ENCODE data around the gene SLC1A4. TPM values are rescaled to one million over a fixed set of nuclear protein-coding genes. Genes with fewer than 3 reads are reported as not detected.

SLC1A4 gene
- total RNA-seq, 1 experiment from 2014 or later, result 22.9 TPM

DNA sequence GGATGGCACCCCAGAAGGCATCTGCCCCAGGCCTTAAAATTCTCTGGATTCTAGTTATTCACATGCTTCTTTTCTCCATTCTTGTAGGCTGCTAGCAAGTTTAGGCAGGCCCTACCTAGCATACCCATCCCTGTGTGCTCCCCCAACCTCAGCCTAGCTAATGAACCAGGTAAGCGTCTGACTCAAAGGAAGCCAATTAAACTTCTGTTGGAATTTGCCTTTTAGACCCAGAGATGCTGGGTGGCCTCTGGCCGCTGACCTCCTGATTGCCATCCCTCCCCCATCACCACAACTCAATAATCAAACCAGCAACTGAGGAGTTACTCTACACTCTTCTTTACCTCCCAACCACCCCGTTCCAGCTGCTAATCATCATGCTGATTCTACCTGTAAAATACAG lies 48.0 kb downstream of the SLC1A4 start:
- Mint-ChIP-seq H3K9me3 (ENCODE audit: low read depth, unreplicated experiment) (no peaks in the 10 kb centered on the region), H3K4me3 (ENCODE audit: low read depth, unreplicated experiment) (no peak overlapping the region), H3K4me1 (ENCODE audit: low read depth, unreplicated experiment) (peaks cover 7% of the 10 kb centered on the region), H3K27me3 (ENCODE audit: unreplicated experiment) (no peaks in the 10 kb centered on the region), H3K36me3 (ENCODE audit: insufficient read depth, unreplicated experiment) (no peaks in the 10 kb centered on the region), H3K27ac (ENCODE audit: unreplicated experiment) (no peak overlapping the region)
- no TSS peak for BruUV-seq (replicated peaks)
- CTCF ChIA-PET, result no interaction called here
- intact Hi-C loops (cut with micrococcal nuclease; ENCODE audit: unreplicated experiment), result no loop called here
- TF ChIP-seq, protein P1, sequence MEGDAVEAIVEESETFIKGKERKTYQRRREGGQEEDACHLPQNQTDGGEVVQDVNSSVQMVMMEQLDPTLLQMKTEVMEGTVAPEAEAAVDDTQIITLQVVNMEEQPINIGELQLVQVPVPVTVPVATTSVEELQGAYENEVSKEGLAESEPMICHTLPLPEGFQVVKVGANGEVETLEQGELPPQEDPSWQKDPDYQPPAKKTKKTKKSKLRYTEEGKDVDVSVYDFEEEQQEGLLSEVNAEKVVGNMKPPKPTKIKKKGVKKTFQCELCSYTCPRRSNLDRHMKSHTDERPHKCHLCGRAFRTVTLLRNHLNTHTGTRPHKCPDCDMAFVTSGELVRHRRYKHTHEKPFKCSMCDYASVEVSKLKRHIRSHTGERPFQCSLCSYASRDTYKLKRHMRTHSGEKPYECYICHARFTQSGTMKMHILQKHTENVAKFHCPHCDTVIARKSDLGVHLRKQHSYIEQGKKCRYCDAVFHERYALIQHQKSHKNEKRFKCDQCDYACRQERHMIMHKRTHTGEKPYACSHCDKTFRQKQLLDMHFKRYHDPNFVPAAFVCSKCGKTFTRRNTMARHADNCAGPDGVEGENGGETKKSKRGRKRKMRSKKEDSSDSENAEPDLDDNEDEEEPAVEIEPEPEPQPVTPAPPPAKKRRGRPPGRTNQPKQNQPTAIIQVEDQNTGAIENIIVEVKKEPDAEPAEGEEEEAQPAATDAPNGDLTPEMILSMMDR (IDR thresholded peaks at IDR 0.05; ENCODE audit: unreplicated experiment), result no peak
- DNase-seq, result no peak

GRCh38 chr2:65039640-65040039 lies 50.4 kb downstream of the SLC1A4 start:
- intact Hi-C loops (cut with micrococcal nuclease; ENCODE audit: unreplicated experiment), result loop anchor here (2.0 to 5.0 kb wide), 2 partner anchors 123 to 533 kb away; no protein-coding TSS in a partner anchor
- no TSS peak for BruUV-seq (replicated peaks)
- Mint-ChIP-seq H3K4me1 (ENCODE audit: low read depth, unreplicated experiment) (peaks cover 7% of the 10 kb centered on the region), H3K36me3 (ENCODE audit: insufficient read depth, unreplicated experiment) (no peaks in the 10 kb centered on the region), H3K4me3 (ENCODE audit: low read depth, unreplicated experiment) (no peak overlapping the region), H3K9me3 (ENCODE audit: low read depth, unreplicated experiment) (peaks cover 5% of the 10 kb centered on the region), H3K27me3 (ENCODE audit: unreplicated experiment) (no peaks in the 10 kb centered on the region), H3K27ac (ENCODE audit: unreplicated experiment) (no peak overlapping the region)
- TF ChIP-seq, protein P1 (IDR thresholded peaks at IDR 0.05; ENCODE audit: unreplicated experiment), result no peak
- CTCF ChIA-PET, result interaction anchor here (1.4 kb wide), 1 partner anchor 122 kb away, joined by 3 read pairs; no protein-coding TSS in a partner anchor
- DNase-seq, result no peak

DNA sequence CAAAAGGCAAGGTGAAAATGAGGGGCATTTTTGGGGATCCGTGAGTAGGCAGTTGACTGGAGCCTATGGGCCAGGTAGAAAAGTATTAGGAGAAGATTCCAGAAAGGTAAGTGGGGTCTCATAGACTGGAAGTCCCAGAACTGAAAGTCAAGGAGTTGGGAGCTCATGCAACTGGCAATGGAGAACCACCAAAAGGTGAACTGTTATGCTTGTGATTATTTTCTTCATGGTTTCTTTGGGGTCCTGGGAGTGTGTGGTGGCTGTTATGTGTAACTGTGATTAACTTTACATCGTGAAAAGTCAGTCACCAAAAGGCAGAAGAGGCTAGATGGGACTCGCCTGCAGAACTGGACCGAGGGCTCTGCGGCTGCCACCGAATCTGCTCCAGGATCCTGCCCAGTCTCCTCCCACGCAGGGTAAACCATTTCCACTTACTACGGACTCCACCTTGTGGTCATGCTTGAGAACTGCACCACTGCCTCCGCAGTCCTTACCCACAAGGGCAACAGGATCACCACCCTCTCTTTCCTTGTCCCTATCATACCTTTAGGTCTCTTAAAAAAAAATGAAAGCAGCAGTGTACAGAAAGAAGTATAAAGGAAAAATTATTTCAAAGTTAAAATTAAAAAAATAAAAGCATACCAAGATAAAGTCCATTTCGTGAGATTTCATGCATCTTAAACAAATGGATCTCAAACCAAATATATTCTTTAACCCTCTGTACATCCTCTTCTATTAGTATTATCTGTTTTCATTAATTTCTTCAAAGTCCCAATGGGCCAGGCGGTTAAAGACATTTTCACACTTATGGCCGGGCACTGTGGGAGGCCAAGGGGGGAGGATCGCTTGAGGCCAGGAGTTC lies 51.4 kb downstream of the SLC1A4 start:
- peak; percentile 79 for DNase-seq
- TF ChIP-seq, protein P1 (IDR thresholded peaks at IDR 0.05; ENCODE audit: unreplicated experiment), result peak; percentile 93
- no TSS peak for BruUV-seq (replicated peaks)
- no peak overlapping the region for H3K27ac Mint-ChIP-seq (ENCODE audit: unreplicated experiment)
- CTCF ChIA-PET, result interaction anchor here (0.7 kb wide), 1 partner anchor 123 kb away, joined by 4 read pairs; no protein-coding TSS in a partner anchor
- H3K4me3 Mint-ChIP-seq (ENCODE audit: low read depth, unreplicated experiment), result no peak overlapping the region
- H3K36me3 Mint-ChIP-seq (ENCODE audit: insufficient read depth, unreplicated experiment), result no peaks in the 10 kb centered on the region
- peaks cover 5% of the 10 kb centered on the region for H3K9me3 Mint-ChIP-seq (ENCODE audit: low read depth, unreplicated experiment)
- intact Hi-C loops (cut with micrococcal nuclease; ENCODE audit: unreplicated experiment), result loop anchor here (2.0 to 5.0 kb wide), 2 partner anchors 124 to 532 kb away; no protein-coding TSS in a partner anchor
- no peaks in the 10 kb centered on the region for H3K27me3 Mint-ChIP-seq (ENCODE audit: unreplicated experiment)
- H3K4me1 Mint-ChIP-seq (ENCODE audit: low read depth, unreplicated experiment), result peaks cover 7% of the 10 kb centered on the region

DNA sequence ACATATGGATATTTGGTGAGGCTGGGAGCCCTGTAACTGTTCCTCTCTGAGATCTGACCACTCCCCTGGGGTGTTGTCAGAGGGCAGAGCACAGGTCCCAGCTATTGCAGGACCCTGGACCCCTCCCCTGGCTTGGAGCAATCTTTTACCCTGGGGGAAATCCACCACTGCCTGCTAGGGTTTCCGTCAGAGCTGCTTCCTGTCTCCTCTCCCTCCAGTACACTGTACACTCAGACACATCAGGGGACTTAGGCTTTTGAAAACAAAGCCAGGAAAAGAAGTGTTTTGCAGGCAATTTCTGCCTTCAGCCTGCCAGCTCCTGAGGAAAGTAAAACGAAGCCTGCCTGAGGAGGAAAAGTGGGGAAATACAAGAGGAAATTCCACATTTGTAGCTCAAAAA lies 53.8 kb downstream of the SLC1A4 start:
- no peak overlapping the region for H3K4me3 Mint-ChIP-seq (ENCODE audit: low read depth, unreplicated experiment)
- intact Hi-C loops (cut with micrococcal nuclease; ENCODE audit: unreplicated experiment), result loop anchor here (5.0 kb wide), 1 partner anchor 529 kb away; no protein-coding TSS in a partner anchor
- TF ChIP-seq, protein P1 (IDR thresholded peaks at IDR 0.05; ENCODE audit: unreplicated experiment), result no peak
- CTCF ChIA-PET, result no interaction called here
- no peak overlapping the region for H3K27ac Mint-ChIP-seq (ENCODE audit: unreplicated experiment)
- peaks cover 5% of the 10 kb centered on the region for H3K9me3 Mint-ChIP-seq (ENCODE audit: low read depth, unreplicated experiment)
- BruUV-seq (replicated peaks), result no TSS peak
- DNase-seq, result no peak
- peaks cover 7% of the 10 kb centered on the region for H3K4me1 Mint-ChIP-seq (ENCODE audit: low read depth, unreplicated experiment)
- no peaks in the 10 kb centered on the region for H3K27me3 Mint-ChIP-seq (ENCODE audit: unreplicated experiment)
- no peaks in the 10 kb centered on the region for H3K36me3 Mint-ChIP-seq (ENCODE audit: insufficient read depth, unreplicated experiment)
